ENCODE measurements around the gene INTS7.

INTS7 gene

GRCh38 chr1:211915924-211916323 lies 119.4 kb downstream of the INTS7 start:
- no peak for TF ChIP-seq ZFP3 (CRISPR knock-in tag; IDR thresholded peaks at IDR 0.05)
- TF ChIP-seq, protein P1, sequence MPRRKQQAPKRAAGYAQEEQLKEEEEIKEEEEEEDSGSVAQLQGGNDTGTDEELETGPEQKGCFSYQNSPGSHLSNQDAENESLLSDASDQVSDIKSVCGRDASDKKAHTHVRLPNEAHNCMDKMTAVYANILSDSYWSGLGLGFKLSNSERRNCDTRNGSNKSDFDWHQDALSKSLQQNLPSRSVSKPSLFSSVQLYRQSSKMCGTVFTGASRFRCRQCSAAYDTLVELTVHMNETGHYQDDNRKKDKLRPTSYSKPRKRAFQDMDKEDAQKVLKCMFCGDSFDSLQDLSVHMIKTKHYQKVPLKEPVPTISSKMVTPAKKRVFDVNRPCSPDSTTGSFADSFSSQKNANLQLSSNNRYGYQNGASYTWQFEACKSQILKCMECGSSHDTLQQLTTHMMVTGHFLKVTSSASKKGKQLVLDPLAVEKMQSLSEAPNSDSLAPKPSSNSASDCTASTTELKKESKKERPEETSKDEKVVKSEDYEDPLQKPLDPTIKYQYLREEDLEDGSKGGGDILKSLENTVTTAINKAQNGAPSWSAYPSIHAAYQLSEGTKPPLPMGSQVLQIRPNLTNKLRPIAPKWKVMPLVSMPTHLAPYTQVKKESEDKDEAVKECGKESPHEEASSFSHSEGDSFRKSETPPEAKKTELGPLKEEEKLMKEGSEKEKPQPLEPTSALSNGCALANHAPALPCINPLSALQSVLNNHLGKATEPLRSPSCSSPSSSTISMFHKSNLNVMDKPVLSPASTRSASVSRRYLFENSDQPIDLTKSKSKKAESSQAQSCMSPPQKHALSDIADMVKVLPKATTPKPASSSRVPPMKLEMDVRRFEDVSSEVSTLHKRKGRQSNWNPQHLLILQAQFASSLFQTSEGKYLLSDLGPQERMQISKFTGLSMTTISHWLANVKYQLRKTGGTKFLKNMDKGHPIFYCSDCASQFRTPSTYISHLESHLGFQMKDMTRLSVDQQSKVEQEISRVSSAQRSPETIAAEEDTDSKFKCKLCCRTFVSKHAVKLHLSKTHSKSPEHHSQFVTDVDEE (CRISPR knock-in tag; IDR thresholded peaks at IDR 0.05) = no peak
- no peak for ATAC-seq

DNA sequence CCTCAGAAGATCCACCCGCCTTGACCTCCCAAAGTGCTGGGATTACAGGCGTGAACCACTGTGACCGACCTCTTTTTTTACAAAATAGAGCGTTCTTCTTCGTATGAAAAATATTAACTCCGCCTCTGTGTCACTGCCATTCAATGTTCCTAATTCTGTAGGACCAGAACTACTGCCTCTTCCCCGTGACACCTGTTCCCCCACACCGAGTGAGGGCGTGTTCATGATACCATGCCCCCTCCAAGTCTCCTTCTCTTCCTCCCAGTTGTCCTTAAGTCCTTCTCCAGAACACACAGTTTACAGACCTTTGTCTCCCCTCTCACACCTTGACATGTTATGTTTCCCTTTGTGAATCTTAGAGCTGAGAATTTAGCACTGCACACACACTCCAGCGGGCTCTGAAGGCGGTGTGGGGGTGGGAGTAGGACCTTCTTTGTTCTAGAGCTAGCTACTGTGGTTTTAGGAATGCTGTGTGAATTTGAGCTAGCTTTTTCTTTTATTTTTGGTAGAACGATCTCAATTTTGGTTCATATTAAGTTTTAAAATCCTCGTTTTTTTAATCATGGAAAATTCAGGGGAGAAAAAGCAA lies 122.4 kb downstream of the INTS7 start:
- no peak for ATAC-seq
- TF ChIP-seq CSDC2 (CRISPR knock-in tag; IDR thresholded peaks at IDR 0.05) (no peak), BACH2 (CRISPR knock-in tag; IDR thresholded peaks at IDR 0.05; ENCODE audit: borderline replicate concordance) (no peak), RARB (CRISPR knock-in tag; IDR thresholded peaks at IDR 0.05) (no peak), OSR1 (CRISPR knock-in tag; IDR thresholded peaks at IDR 0.05) (no peak), ESRRG (CRISPR knock-in tag; IDR thresholded peaks at IDR 0.05) (no peak), SNAI2 (CRISPR knock-in tag; IDR thresholded peaks at IDR 0.05) (no peak)
- TF ChIP-seq, protein P2, sequence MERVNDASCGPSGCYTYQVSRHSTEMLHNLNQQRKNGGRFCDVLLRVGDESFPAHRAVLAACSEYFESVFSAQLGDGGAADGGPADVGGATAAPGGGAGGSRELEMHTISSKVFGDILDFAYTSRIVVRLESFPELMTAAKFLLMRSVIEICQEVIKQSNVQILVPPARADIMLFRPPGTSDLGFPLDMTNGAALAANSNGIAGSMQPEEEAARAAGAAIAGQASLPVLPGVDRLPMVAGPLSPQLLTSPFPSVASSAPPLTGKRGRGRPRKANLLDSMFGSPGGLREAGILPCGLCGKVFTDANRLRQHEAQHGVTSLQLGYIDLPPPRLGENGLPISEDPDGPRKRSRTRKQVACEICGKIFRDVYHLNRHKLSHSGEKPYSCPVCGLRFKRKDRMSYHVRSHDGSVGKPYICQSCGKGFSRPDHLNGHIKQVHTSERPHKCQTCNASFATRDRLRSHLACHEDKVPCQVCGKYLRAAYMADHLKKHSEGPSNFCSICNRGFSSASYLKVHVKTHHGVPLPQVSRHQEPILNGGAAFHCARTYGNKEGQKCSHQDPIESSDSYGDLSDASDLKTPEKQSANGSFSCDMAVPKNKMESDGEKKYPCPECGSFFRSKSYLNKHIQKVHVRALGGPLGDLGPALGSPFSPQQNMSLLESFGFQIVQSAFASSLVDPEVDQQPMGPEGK (CRISPR knock-in tag; IDR thresholded peaks at IDR 0.05; ENCODE audit: borderline replicate concordance) = no peak

GRCh38 chr1:211912038-211912437 lies 123.3 kb downstream of the INTS7 start:
- ATAC-seq = no peak
- no peak for TF ChIP-seq ZNF8 (CRISPR knock-in tag; IDR thresholded peaks at IDR 0.05)
- no peak for TF ChIP-seq OSR1 (CRISPR knock-in tag; IDR thresholded peaks at IDR 0.05)
- TF ChIP-seq ESRRG (CRISPR knock-in tag; IDR thresholded peaks at IDR 0.05) = no peak
- TF ChIP-seq SNAI2 (CRISPR knock-in tag; IDR thresholded peaks at IDR 0.05) = no peak
- no peak for TF ChIP-seq ZFP3 (CRISPR knock-in tag; IDR thresholded peaks at IDR 0.05)
- TF ChIP-seq ZNF565 (CRISPR knock-in tag; conservative IDR thresholded peaks at IDR 0.05; ENCODE audit: low read depth) = no peak
- no peak for TF ChIP-seq ZFP30 (CRISPR knock-in tag; IDR thresholded peaks at IDR 0.05)

DNA sequence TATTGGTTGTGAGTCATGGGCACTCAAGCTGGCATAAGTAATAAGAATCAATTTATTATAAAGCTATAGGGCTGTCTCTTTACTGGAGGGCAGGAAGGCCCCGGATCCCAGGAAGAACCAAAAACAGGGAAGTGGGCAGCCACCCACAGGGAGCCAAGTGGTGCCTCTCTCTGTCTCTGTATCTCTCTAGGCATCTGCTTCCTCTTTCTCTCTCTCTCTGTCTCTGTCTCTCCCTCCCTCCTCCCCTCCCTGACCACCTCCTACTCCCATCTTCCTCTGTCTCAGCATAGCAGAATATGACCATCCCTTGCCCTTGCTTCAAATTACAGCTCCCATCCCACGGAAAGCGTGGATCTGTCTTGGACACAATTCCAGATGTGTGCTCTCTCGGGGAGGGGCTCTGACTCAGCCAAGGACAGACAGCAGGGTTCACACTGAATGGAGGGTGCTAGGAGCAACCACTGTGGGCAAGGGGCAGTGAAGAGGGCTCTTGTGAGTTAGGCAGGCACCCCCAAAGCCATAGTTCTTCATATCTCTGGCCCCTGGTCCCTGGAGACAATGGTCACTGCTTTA lies 124.4 kb downstream of the INTS7 start:
- TF ChIP-seq ZFP3 (CRISPR knock-in tag; IDR thresholded peaks at IDR 0.05) (no peak), ZC3H10 (CRISPR knock-in tag; IDR thresholded peaks at IDR 0.05) (no peak), SNAI2 (CRISPR knock-in tag; IDR thresholded peaks at IDR 0.05) (no peak), PPARA (CRISPR knock-in tag; IDR thresholded peaks at IDR 0.05; ENCODE audit: borderline replicate concordance) (no peak), POU6F1 (CRISPR knock-in tag; IDR thresholded peaks at IDR 0.05; ENCODE audit: borderline replicate concordance, low read depth) (no peak), ISL1 (CRISPR knock-in tag; IDR thresholded peaks at IDR 0.05) (no peak), BACH2 (CRISPR knock-in tag; IDR thresholded peaks at IDR 0.05; ENCODE audit: borderline replicate concordance) (no peak), ARNTL (CRISPR knock-in tag; IDR thresholded peaks at IDR 0.05; ENCODE audit: borderline replicate concordance, low read depth) (no peak), CSDC2 (CRISPR knock-in tag; IDR thresholded peaks at IDR 0.05) (no peak), TOX (CRISPR knock-in tag; IDR thresholded peaks at IDR 0.05; ENCODE audit: borderline replicate concordance) (no peak), ZNF8 (CRISPR knock-in tag; IDR thresholded peaks at IDR 0.05) (no peak), ZNF70 (CRISPR knock-in tag; IDR thresholded peaks at IDR 0.05) (no peak)
- TF ChIP-seq, protein P2 (CRISPR knock-in tag; IDR thresholded peaks at IDR 0.05; ENCODE audit: borderline replicate concordance) = no peak
- TF ChIP-seq, protein P1 (CRISPR knock-in tag; IDR thresholded peaks at IDR 0.05) = no peak
- peak; percentile 22 for ATAC-seq

Data from SK-N-SH treated with all-trans-retinoic acid at 6 μM for 48 hours (cell line).